ENCODE results near the gene SYNE3.

SYNE3 gene, protein sequence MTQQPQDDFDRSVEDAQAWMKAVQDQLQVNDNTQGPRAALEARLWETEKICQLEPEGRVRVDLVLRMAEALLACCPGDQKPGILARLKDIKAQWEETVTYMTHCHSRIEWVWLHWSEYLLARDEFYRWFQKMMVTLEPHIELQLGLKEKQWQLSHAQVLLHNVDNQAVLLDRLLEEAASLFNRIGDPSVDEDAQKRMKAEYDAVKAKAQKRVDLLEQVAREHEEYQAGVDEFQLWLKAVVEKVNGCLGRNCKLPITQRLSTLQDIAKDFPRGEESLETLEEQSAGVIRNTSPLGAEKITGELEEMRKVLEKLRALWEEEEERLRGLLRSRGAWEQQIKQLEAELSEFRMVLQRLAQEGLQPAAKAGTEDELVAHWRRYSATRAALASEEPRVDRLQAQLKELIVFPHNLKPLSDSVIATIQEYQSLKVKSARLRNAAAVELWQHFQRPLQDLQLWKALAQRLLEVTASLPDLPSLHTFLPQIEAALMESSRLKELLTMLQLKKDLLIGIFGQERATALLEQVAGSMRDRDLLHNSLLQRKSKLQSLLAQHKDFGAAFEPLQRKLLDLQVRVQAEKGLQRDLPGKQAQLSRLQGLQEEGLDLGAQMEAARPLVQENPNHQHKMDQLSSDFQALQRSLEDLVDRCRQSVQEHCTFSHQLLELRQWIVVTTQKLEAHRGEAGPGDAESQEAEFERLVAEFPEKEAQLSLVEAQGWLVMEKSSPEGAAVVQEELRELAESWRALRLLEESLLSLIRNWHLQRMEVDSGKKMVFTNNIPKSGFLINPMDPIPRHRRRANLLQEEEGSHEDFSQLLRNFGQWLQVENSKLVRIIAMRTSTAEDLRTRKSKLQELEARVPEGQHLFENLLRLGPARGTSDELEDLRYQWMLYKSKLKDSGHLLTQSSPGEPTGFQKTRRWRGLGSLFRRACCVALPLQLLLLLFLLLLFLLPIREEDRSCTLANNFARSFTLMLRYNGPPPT

DNA sequence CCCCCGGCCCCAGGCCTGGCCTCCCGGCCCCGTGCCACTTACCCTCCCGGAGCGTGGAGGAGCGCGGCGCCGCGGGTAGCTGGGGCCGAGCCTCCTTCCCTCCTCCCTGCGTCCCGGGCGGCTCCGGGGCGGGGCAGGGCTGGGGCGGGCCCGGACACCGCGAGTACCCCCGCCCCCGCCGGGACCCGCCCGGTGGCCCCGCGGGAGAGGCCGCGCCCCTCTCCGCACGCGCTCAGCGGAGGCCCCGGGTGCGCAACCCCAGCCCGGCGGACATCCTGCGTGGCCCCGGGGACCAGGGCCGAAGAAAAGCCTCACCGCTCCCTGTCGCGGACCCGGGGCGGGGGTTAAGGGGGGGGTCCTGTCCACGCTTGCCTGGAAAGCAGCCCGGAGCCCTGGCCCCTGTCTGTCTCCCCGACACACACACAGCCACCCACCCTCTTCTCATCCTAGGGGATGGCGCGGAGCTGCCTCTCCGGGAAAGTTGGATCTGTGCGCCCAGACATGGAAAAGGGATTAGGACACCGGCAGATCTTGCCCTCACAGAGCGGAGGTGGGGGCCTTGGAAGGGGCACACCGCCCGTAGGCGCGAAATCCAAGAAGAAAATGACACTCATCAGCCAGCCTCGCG lies at the start of gene SYNE3:
Gene SYNE3, minus strand, starts transcription at position 97 of the 628 bp plus-strand sequence. CDS start 40,829 bp downstream, outside the sequence.
- DNase-seq = peak; percentile 53 to 70

DNA sequence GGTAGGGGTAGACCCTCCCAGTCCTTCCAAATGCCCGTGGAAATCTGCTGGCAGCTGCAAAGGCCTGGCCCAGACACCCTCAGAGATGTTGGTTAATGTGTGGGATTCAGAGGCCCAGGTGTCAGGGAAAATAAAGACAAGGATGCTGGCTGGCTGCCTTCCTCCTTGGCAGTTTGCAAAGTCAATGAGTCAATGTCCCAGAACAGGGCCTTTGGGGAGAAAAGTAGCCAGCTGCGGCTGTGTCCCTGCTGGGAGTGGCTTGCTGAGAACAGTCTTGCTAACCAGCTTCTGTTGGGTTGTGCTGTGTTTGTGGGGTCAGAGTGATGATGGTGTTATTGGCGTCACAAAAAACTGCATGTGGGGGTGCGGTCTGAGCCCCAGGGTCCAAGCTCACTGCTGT lies 47.6 kb upstream of the SYNE3 start:
- DNase-seq = no peak

DNA sequence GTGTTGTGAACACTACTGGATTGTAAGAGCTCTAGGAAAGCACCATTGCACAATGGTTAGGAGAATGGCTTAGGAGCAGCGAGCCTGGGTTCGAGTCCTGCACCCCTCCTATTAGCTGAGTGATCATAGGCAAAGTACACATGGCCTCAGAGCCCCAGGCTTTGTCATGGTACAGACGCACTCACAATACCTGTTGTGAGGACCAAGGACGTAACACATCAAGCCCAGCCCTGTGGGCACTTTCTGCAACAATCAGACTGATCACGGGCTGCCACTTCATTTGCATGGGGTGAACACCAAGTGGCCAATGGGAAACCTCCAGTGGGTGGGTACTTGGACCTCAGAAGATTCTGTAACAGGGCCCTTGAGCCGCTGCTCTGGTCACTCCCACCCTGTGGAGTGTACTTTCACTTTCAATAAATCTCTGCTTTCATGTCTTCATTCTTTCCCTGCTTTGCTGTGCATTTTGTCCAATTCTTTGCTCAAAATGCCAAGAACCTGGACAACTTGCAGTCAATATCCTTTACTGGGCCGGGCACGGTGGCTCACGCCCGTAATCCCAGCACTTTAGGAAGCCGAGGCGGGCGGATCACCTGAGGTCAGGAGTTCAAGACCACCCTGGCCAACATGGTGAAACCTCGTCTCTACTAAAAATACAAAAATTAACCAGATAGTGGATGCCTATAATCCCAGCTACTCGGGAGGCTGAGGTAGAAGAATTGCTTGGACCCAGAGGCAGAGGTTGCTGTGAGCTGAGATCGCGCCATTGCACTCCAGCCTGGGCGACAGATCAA lies 46.6 kb upstream of the SYNE3 start:
- DNase-seq = no peak

DNA sequence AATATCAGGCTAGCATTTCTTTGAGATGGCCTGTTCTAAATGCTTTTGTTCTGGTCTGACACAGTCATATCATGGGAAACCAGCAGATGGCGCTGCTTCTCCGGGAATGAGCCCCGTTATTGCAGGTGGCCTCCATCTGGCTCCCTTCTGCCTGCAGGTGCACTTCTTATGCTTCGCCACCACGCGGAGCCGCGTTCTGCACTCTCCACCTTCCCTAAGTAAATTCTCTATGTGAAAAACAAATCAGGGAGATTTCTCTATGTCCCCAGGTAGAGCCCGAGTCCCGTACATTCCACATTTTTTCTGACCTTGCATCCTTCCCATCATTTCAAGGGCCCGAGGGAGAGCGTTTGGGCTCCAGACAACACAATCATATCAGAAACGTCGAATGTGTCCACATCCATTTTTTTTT lies 44.6 kb upstream of the SYNE3 start:
- peak; percentile 90 to 94 for DNase-seq

DNA sequence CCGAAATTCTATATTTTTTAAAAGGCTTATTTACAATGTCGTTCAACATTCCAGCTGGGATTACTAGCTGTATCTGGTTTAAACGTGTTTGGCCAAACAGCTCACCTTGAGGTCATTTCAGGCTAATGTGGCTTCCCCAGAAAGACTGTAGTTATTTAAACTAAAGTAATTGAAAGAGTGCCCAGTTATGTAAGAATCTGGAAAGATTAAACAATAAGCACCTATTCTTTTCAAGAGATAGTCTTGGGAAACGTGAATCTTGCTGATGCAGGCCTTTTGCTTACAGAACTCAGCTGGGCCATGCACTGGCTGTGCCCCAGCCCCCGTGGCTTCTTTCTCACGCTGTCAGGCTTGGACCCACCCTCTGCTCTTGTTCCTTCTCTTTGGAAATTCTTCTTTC lies 42.8 kb upstream of the SYNE3 start:
- no peak for DNase-seq

DNA sequence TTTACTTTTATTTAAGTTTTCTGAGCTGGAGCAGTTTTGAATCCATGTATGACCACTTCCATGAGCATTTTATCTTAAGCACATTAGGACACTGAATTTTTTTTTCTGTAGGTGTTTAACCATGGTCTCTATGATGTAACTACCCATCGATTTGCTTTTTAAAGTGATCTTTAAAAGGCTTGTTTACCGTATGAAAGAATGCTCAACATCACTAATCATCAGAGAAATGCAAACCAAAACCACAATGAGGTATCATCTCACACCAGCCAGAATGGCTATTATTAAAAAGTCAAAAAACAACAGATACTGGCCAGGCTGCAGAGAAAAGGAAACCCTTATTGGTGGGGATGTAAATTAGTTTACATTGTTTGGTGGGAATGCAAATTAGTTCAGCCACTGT lies 41.4 kb upstream of the SYNE3 start:
- no peak for DNase-seq

DNA sequence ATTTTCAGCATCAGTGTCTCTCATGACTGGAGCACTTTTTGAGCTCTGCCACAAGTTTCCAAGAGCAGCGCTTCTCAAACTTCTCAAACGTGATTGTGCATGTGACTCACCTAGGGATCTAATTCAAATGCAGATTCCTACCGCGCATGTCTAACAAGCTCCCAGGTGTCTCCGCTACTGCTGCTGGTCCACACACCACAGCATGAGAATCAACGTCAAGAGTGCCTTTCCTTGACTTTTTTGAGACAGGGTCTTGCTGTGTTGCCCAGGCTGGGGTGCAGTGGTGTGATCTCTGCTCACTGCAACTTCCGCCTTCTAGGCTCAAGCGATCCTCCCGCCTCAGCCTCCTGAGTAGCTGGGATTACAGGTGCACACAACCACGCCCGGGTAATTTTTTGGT lies 40.8 kb upstream of the SYNE3 start:
- DNase-seq = no peak

DNA sequence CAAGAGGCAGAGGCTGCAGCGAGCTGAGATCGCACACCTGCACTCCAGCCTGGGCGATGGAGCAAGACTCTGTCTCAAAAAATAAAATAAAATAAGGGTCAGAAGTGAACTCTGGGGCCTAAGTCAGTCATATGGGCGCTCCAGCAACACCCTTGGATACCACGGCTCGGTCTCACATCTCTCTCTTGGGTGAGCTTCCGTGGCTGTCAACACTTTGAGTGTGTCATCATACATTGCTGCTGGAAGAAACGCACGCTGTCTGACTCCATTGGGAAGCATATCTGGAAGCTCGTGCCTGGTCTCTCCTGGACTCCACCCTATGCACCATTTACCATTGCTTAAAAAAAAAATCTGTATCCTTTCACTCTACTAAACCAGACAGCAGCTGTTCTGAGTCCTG lies 38.6 kb upstream of the SYNE3 start:
- no peak for DNase-seq

DNA sequence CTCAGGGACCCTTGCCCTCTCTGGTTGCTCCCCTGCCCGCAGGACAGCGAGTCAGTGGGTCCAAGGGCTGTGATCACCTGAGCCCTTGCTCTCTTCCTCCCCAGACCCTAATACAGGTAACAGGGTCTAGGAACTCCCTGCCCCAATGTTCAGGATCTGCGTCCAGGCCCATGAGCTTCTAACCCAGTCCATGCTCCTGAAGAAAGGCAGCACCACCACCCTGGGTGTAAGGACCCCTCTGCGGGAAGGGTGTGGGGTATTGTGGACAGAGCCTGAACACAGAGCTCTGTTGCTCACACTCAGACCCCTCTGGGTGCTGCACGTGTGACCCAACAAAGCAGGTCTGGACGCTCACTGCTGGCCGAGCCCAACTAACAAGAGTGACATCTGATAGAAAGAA lies 36.7 kb upstream of the SYNE3 start:
- no peak for DNase-seq

DNA sequence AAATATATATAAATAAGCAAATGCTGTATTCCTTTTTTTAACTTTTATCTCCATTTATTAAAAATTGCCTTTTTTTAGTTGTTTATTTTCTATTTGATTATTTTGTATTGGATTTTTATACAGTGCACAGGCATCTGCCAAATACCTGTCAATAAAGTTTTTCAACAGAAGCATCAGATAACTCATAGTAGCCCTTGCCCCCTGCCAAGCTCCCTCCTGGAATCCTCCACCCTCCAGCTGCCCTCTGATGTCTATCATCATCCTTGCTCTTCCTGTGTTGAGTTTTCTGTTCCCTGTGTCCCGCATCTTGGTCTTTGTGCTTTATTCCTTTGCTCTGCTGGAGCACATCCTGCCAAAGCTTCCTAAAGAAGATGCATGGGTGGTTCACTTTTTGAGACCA lies 35.0 kb upstream of the SYNE3 start:
- DNase-seq = no peak

DNA sequence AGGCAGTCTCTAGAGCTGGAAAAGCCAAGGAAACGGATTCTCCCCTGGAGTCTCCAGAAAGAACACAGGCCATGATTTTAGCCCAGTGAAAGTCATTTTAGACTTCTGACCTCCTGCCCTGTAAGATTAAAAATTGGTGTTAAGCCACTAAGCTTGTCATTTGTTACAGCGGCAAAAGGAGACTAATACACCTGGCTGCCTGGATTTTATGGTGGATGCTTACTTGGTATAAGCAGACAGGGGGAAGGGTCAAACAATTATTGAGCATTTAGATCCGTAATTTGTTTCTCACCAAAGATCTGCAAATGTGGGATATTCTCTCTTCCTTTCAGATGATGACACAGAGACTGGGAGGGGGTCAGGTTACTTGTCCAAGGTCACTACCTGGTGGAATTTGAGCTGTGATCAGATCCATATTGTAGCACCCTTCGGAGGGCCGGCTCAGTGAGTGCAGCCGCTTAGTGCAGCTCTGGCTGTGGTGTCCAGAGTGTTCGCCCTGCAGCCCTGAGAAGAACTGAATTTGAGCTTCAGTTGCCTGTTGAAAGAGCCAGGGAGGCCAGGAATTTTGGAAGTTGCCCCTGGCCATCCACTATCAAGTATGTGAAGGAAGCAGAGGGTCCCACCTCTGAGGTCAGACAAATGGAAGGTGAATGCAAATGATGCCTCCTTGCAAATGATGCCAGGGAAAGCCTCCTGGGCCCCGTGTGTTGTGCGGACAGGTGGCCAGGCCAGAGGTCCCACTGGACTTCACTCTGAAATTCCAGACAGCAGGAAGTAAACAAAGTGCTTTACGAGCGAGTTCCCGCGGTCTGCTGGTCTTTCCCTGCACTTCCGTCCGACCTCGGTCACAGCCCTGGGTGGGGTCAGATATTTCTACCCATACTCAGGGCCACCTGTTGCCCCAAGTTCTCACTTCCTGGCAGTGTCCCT lies 33.5 kb upstream of the SYNE3 start:
- DNase-seq = no peak

DNA sequence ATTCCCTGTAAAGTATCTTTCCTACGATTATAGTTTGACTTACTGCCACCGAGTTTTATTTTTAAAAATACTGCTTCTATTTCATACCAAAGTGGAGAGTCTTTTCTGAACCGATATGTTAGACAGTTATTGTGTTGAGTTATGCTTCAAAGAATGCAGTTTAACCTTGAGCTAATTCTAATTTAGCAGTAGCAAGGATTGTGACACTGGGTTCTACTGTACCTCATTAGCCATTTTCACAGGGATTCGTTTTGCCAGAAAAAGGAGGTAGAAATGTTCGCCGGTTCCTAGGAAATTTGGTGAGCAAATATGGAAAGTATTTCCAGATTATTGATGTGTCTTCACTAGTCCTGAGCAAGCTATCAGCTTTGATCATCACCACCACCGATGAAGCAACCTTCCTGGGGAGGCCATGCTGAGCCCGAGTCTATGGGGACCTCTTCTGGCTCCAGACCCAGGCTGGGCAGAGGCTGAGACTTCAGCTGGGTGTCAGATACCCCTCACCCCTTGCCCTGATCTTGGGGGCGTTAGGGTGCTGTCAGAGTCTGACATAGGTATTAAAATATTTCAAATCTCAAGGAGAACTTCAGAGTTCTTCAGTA lies 32.0 kb upstream of the SYNE3 start:
- DNase-seq = no peak

DNA sequence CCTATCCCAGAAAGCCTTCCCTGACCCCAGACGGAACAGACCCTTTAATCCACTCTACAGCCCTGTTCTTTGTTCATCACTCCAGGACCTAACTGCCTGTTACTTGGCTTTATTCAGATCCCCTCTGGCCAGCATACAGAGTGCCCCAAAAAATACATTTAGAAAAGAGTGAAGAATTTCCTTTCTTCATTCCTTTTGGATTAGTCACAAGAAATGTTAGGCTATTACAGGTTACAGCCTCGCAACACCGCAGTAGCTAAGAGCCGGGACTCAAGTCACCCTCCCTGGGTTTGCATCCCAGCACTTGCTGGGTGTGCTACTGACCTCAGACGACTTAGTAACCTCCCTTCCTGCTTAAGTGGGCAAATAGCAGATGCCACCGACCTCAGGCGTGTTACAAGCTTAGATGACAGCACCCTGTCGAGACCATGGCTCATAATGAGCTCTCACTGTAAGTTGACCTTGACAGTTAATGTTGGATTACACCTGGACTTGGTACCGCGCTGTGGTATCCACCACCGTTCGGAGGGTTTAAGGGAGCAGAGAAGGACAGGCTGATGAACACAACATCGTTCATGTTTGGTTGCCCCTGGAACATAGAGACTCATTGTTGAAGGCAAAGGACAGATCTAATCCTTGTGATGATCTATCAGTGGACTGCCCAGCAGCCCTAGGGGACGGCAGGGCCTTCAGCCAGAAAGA lies 31.3 kb upstream of the SYNE3 start:
- no peak for DNase-seq

DNA sequence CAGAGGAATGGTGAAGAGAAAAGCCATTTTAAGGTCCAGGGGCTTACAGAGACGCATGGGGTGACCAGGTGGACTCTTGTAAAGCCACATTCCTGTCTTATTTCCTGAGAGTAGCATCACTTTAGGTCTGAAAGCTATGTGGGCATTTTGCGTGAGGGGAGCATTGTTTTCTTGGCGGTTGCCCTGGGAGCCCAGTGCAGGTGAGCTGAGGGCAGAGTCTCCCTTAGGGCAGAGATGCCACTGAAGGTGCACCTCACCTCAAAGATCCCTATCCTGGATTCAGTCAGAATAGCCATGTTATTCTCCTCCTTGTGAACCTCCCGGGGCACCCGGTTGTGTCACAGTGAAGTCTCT lies 30.8 kb upstream of the SYNE3 start:
- DNase-seq = no peak

DNA sequence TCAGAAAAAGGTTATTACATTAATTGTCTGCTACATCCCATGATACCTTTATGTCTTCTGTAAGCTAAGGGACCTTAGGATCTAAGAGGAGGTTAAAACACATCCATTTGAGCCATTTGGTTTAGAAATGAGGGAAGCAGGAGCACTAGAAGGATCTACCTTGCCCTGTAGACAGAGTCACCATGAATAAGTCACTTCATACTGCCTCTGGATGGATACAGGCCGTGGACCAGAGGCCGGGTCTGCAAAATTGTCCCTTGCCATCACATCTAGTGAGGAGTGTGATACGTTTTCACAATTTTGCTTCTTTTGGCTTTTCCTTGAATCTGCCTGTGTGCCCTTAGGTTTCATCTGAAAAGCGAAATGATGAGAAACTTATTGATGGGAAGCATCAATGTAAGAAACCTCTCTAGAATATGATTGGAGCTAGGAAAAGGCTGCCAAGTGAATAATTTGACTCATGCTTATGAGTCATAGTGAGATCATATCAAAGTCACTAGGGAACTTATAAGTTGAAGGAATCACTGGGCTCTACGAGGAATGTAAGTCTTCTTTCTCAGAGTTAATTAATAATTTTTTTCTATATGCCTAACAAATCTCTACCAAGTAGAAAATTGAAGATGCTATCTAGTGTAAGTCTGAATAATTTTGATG lies 29.2 kb upstream of the SYNE3 start:
- DNase-seq = no peak

DNA sequence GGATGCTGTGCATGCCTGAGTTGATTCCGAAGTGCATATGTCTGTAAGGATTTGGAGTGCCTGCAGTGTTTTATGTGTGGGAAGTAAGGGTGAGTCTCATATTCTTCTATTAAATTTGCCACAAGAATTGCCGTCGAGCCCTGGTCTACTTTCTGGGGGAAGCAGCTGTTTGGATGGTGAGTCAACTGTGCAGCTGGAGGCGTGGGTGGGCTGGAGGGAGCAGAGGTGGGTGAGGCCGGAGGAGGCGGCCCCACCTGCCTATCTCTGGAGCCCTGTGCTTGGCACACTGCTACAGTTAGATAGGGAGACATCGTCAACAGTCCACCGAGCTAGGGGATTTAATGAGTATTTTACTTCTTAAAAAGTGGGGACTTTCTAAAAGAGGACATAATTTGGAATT lies 28.1 kb upstream of the SYNE3 start:
- DNase-seq = no peak

DNA sequence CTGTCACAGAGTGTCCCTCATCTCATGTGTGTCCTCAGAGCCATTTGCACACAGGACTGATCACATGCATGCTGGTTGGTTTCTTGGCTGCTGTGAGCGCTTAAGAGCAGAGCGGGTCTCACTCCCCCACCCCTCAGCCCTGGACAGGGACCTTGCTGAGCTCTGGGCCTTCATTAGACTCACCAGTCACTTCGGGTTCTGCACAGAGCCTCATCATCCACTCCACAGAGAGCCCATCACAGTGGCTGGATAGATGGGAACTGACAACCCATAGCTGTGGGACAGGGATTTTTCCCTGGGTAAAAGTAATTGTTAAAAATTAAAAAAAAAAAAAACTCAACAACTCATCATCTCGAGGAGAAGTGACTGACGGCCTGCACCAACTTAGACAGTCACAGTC lies 26.6 kb upstream of the SYNE3 start:
- no peak for DNase-seq

DNA sequence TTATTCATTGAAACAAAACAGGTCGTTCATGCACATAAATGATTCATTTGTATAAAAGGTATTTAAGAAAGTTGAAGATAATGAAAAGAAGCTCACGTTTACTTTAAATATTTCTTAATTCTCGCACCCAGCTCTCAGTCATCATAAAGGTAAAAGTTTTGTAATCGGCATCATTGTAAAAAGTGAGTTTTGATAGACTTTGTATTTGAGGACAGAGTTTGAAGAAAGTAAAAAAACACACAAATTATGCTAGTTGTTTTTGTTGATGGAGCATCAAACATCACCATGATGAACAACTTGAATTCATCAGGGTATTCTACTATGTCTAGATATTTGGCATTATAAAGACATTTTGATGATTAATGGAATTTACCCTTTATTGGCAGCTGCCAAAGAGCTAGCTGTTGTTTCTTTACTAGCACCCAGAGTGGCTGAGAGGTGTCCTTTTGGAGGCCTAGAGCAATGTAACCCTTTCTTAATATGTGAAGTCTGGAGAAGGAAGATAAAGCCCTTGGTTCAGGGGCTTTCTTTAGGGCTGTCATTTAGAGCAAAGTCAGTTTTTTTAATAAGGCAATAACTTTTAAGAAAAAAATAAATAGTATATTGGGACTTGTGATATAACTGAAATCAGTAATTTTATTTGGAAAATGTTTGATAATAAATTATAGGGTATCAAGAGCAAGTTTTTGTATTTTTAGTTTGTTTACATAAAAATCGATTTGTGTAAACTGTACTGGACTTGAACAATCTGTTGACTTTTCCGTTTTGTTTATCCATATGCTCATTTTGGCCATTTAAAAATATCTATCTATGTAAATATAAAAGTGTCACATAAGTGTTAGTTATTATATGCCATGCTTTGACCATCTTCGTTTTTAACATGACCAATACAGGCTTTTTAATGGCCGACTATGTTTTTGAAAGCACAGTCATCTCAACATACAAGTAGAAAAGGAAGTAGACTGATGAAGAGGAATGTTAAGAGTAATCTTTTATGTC lies 25.8 kb upstream of the SYNE3 start:
- DNase-seq = no peak

DNA sequence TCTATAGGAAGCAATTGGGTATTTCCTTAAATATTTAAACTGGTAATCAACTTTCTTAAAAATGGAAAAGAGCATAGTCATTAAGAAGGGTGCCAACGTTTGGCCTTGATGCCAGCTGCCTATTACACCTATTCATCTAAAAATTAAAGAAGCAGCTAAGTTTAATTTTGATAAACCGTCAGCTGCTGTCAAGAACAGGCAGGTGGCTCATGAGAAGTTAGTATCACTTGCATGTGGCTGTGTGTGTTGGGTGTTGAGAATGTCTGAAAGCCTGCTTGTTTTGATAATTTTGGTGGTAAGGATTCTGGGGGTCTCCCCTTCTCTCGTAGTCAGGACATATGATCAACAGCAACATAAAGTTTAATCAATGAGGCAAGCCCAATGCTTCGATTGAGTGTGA lies 24.9 kb upstream of the SYNE3 start:
- no peak for DNase-seq

Data from stimulated activated CD4-positive, alpha-beta T cell treated with anti-CD3 and anti-CD28 coated beads, Interleukin-2, amount 100 ng/mL, for 24 hours (primary cell).